Esophagus squamous epithelium (tissue), 4 donors: Measurements from ENCODE around the gene ANTXR1.

Experiments
- CTCF ChIP-seq, 6 experiments: fragments of 450-650 bp in 4 of 6; fragments of 200-600 bp in 2 of 6; sonication (generic) in 2 of 6; IDR thresholded peaks; one replicate each; pipeline ENCODE4 v1.5.1; 2016 to 2019; ENCODE audit warnings: antibody characterized with exemption in 6 of 6, mild to moderate bottlenecking in 4 of 6, moderate library complexity in 4 of 6
- POLR2A ChIP-seq, 4 donors: fragments of 450-650 bp; IDR thresholded peaks; one replicate each; pipeline ENCODE4 v1.6.1; 2017; ENCODE audit warnings: antibody characterized with exemption in 4 of 4, mild to moderate bottlenecking in 4 of 4, moderate library complexity in 3 of 4

GRCh38 chr2:69095305-69095704 is 82.3 kb downstream of the ANTXR1 start:
- TF ChIP-seq CTCF (IDR thresholded peaks at IDR 0.05) (no peak), POLR2A (IDR thresholded peaks at IDR 0.05) (no peak)
